Neuron (in vitro differentiated cells): ENCODE measurements around the gene OSBP2.

Experiments
- H2AFZ ChIP-seq: one replicate; pipeline ENCODE4 v1.6.1; 2013; ENCODE audit warnings: low read depth, mild to moderate bottlenecking, inconsistent platforms, low read length, moderate library complexity
- H3K27me3 ChIP-seq: one replicate; pipeline ENCODE4 v1.6.1; 2013; ENCODE audit warnings: low read length; ENCODE audit not compliant: insufficient read depth
- H3K36me3 ChIP-seq: one replicate; pipeline ENCODE4 v1.6.1; 2013; ENCODE audit warnings: low read length; ENCODE audit not compliant: insufficient read depth
- H3K4me1 ChIP-seq: one replicate; pipeline ENCODE4 v1.6.1; 2013; ENCODE audit warnings: low read length; ENCODE audit not compliant: insufficient read depth
- H3K4me3 ChIP-seq: 2 replicates; pipeline ENCODE4 v1.5.1; 2013; ENCODE audit warnings: mild to moderate bottlenecking, low read length, moderate library complexity
- H3K9me3 ChIP-seq: one replicate; pipeline ENCODE4 v1.6.1; 2013; ENCODE audit warnings: low read length

The OSBP2 gene

GRCh38 chr22:30878516-30879414, 184.1 kb downstream of the OSBP2 start:
- H3K36me3 ChIP-seq = no peaks in the 10 kb centered on the region
- no peaks in the 10 kb centered on the region for H3K27me3 ChIP-seq
- peaks cover 5% of the 10 kb centered on the region for H3K4me1 ChIP-seq
- no peaks in the 10 kb centered on the region for H3K9me3 ChIP-seq
- H2AFZ ChIP-seq = no peak overlapping the region
- H3K4me3 ChIP-seq = no peak overlapping the region

- no peak overlapping the region for H3K4me3 ChIP-seq
- H3K4me1 ChIP-seq = peaks cover 5% of the 10 kb centered on the region
- no peaks in the 10 kb centered on the region for H3K36me3 ChIP-seq
- H3K27me3 ChIP-seq = no peaks in the 10 kb centered on the region
- no peaks in the 10 kb centered on the region for H3K9me3 ChIP-seq
- no peak overlapping the region for H2AFZ ChIP-seq
These were observed 184.7 kb downstream of the OSBP2 start for GRCh38 chr22:30879415-30879797.

GRCh38 chr22:30880181-30880601, 185.5 kb downstream of the OSBP2 start:
- no peaks in the 10 kb centered on the region for H3K9me3 ChIP-seq

GRCh38 chr22:30880847-30881246, 186.2 kb downstream of the OSBP2 start:
- Histone ChIP-seq H2AFZ (no peak overlapping the region), H3K27me3 (no peaks in the 10 kb centered on the region), H3K4me1 (peaks cover 5% of the 10 kb centered on the region), H3K4me3 (no peak overlapping the region), H3K9me3 (no peaks in the 10 kb centered on the region), H3K36me3 (no peaks in the 10 kb centered on the region)

More at GRCh38 chr22:30880181-30880601, 185.5 kb downstream of the OSBP2 start:
- Histone ChIP-seq H3K27me3 (no peaks in the 10 kb centered on the region), H3K36me3 (no peaks in the 10 kb centered on the region), H3K4me1 (peaks cover 5% of the 10 kb centered on the region), H3K4me3 (no peak overlapping the region), H2AFZ (no peak overlapping the region)

- Histone ChIP-seq H3K4me1 (peaks cover 5% of the 10 kb centered on the region), H3K4me3 (no peak overlapping the region), H3K36me3 (no peaks in the 10 kb centered on the region), H2AFZ (no peak overlapping the region), H3K9me3 (no peaks in the 10 kb centered on the region), H3K27me3 (no peaks in the 10 kb centered on the region)
These were observed 186.9 kb downstream of the OSBP2 start for GRCh38 chr22:30881361-30882183.

GRCh38 chr22:30882184-30882717, 187.6 kb downstream of the OSBP2 start:
- Histone ChIP-seq H3K4me3 (no peak overlapping the region), H3K27me3 (no peaks in the 10 kb centered on the region), H3K4me1 (peaks cover 5% of the 10 kb centered on the region), H3K9me3 (no peaks in the 10 kb centered on the region), H3K36me3 (no peaks in the 10 kb centered on the region), H2AFZ (no peak overlapping the region)

GRCh38 chr22:30882974-30883533, 188.4 kb downstream of the OSBP2 start:
- Histone ChIP-seq H3K36me3 (no peaks in the 10 kb centered on the region), H3K9me3 (no peaks in the 10 kb centered on the region), H2AFZ (no peak overlapping the region), H3K4me1 (peaks cover 5% of the 10 kb centered on the region), H3K4me3 (no peak overlapping the region), H3K27me3 (no peaks in the 10 kb centered on the region)

GRCh38 chr22:30883586-30884145, 189.0 kb downstream of the OSBP2 start:
- Histone ChIP-seq H2AFZ (no peak overlapping the region), H3K9me3 (no peaks in the 10 kb centered on the region), H3K36me3 (no peaks in the 10 kb centered on the region), H3K4me1 (peaks cover 4% of the 10 kb centered on the region), H3K4me3 (no peak overlapping the region), H3K27me3 (no peaks in the 10 kb centered on the region)

GRCh38 chr22:30884211-30885000, 189.7 kb downstream of the OSBP2 start:
- Histone ChIP-seq H2AFZ (no peak overlapping the region), H3K27me3 (no peaks in the 10 kb centered on the region), H3K4me3 (no peak overlapping the region), H3K4me1 (no peaks in the 10 kb centered on the region), H3K36me3 (no peaks in the 10 kb centered on the region), H3K9me3 (no peaks in the 10 kb centered on the region)

GRCh38 chr22:30885001-30885366, 190.3 kb downstream of the OSBP2 start:
- Histone ChIP-seq H3K4me1 (no peaks in the 10 kb centered on the region), H3K9me3 (no peaks in the 10 kb centered on the region), H3K4me3 (no peak overlapping the region), H3K27me3 (no peaks in the 10 kb centered on the region), H3K36me3 (no peaks in the 10 kb centered on the region), H2AFZ (no peak overlapping the region)

GRCh38 chr22:30885591-30885990, 190.9 kb downstream of the OSBP2 start:
- Histone ChIP-seq H3K27me3 (no peaks in the 10 kb centered on the region), H3K9me3 (no peaks in the 10 kb centered on the region), H3K4me3 (no peak overlapping the region), H3K4me1 (no peaks in the 10 kb centered on the region), H3K36me3 (no peaks in the 10 kb centered on the region), H2AFZ (no peak overlapping the region)

- no peaks in the 10 kb centered on the region for H3K27me3 ChIP-seq
- H3K36me3 ChIP-seq = no peaks in the 10 kb centered on the region
- no peak overlapping the region for H3K4me3 ChIP-seq
- H2AFZ ChIP-seq = no peak overlapping the region
- H3K9me3 ChIP-seq = no peaks in the 10 kb centered on the region
- no peaks in the 10 kb centered on the region for H3K4me1 ChIP-seq
These were observed 192.8 kb downstream of the OSBP2 start for GRCh38 chr22:30887453-30887852.
